ENCODE results near the gene FRMD5. TPM values are rescaled to one million over a fixed set of nuclear protein-coding genes. Genes with fewer than 3 reads are reported as not detected.

Gene FRMD5
- polyA plus RNA-seq, 1 donor (not counting 4 experiments of a cell fraction or from before 2014, with no cell fraction given), result 7.3 TPM

DNA sequence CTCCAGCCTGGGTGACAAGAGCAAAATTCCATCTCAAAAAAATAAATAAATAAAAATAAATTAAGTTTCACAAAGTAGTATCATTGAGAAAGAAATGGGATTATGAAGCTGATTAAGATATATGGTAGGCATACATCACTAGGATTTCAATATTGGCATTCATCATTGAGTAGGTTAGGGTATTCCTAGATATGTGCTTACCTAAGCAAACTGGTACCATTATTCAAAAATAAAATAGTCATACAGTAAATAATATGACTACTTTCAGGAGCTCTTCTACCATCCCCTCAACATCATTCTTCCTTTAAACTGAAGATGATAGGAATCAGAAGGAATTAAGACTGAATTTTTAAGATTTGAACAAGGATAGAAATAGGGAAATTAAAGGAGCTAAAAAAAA, 66.6 kb downstream of the FRMD5 start:
- no peaks in the 10 kb centered on the region for H3K9me1 ChIP-seq (ENCODE audit: control insufficient read depth, extremely low read depth, insufficient read depth, low read length)
- no peak overlapping the region for H3K27ac ChIP-seq (ENCODE audit: control insufficient read depth, insufficient read depth, low read length)
- H3K79me2 ChIP-seq (ENCODE audit: control insufficient read depth, insufficient read depth, low read length), result peaks cover 11% of the 10 kb centered on the region
- H3K36me3 ChIP-seq (ENCODE audit: control insufficient read depth in 2 of 2, extremely low read depth in 1 of 2, insufficient read depth in 2 of 2, low read length in 2 of 2), result no peaks in the 10 kb centered on the region
- no peaks in the 10 kb centered on the region for H3K4me1 ChIP-seq (ENCODE audit: control insufficient read depth, extremely low read depth, insufficient read depth, low read length)
- dilution Hi-C loops (cut with MboI; ENCODE audit: extremely low pct_ligation_motif_present, low sequenced_read_pairs), result no loop called here
- no peak overlapping the region for H3K4me3 ChIP-seq (ENCODE audit: control insufficient read depth in 2 of 3, extremely low read depth in 1 of 3, insufficient read depth in 2 of 3, low read depth in 1 of 3, low read length in 3 of 3)
- no peak overlapping the region for H2AFZ ChIP-seq (ENCODE audit: control insufficient read depth, low read length)
- no peaks in the 10 kb centered on the region for H3K9me3 ChIP-seq (ENCODE audit: control insufficient read depth, low read depth, low read length)
- H3K27me3 ChIP-seq (ENCODE audit: control insufficient read depth, extremely low read depth, insufficient read depth, low read length), result no peaks in the 10 kb centered on the region
- no peak for FAIRE-seq
- no peak overlapping the region for H3K9ac ChIP-seq (ENCODE audit: control insufficient read depth, extremely low read depth, insufficient read depth, low read length)
- H3K4me2 ChIP-seq (ENCODE audit: control insufficient read depth, extremely low read depth, insufficient read depth, low read depth, low read length), result no peak overlapping the region
- no peaks in the 10 kb centered on the region for H4K20me1 ChIP-seq (ENCODE audit: control insufficient read depth, extremely low read depth, insufficient read depth, low read length)
- TF ChIP-seq, protein P1, sequence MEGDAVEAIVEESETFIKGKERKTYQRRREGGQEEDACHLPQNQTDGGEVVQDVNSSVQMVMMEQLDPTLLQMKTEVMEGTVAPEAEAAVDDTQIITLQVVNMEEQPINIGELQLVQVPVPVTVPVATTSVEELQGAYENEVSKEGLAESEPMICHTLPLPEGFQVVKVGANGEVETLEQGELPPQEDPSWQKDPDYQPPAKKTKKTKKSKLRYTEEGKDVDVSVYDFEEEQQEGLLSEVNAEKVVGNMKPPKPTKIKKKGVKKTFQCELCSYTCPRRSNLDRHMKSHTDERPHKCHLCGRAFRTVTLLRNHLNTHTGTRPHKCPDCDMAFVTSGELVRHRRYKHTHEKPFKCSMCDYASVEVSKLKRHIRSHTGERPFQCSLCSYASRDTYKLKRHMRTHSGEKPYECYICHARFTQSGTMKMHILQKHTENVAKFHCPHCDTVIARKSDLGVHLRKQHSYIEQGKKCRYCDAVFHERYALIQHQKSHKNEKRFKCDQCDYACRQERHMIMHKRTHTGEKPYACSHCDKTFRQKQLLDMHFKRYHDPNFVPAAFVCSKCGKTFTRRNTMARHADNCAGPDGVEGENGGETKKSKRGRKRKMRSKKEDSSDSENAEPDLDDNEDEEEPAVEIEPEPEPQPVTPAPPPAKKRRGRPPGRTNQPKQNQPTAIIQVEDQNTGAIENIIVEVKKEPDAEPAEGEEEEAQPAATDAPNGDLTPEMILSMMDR (optimal IDR thresholded peaks at IDR 0.05 in 1 of 3, IDR thresholded peaks at IDR 0.05 in 1 of 3, conservative IDR thresholded peaks at IDR 0.05 in 1 of 3; ENCODE audit: extremely low read depth in 1 of 3, insufficient read depth in 2 of 3, low read length in 3 of 3), result no peak
- no peak for TF ChIP-seq EZH2 (IDR thresholded peaks at IDR 0.05; ENCODE audit: low read length)
- DNase-seq (ENCODE audit: low read depth, low spot score), result no peak

DNA sequence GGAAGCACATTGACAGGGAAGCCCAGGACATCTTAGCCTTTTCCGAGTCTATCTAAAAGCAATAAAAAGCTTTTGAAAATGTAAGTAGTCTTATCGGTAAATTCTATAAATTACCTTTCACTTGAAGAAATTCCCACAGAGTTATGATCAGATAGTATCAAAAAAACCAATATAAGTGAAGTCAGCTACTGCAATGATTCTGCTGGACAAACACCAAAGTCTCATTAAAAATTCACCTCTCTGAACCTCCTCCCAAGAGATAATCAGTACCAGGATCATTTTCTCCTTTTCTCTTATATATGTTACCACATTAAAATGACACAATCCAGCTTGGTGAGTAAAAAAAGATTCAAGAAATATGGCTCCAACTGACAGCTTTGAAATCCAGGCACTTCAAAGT, 69.2 kb downstream of the FRMD5 start:
- H3K27me3 ChIP-seq (ENCODE audit: control insufficient read depth, extremely low read depth, insufficient read depth, low read length), result no peaks in the 10 kb centered on the region
- dilution Hi-C loops (cut with MboI; ENCODE audit: extremely low pct_ligation_motif_present, low sequenced_read_pairs), result no loop called here
- no peaks in the 10 kb centered on the region for H3K9me3 ChIP-seq (ENCODE audit: control insufficient read depth, low read depth, low read length)
- H3K36me3 ChIP-seq (ENCODE audit: control insufficient read depth in 2 of 2, extremely low read depth in 1 of 2, insufficient read depth in 2 of 2, low read length in 2 of 2), result no peaks in the 10 kb centered on the region
- no peak overlapping the region for H3K9ac ChIP-seq (ENCODE audit: control insufficient read depth, extremely low read depth, insufficient read depth, low read length)
- H3K9me1 ChIP-seq (ENCODE audit: control insufficient read depth, extremely low read depth, insufficient read depth, low read length), result no peaks in the 10 kb centered on the region
- DNase-seq (ENCODE audit: low read depth, low spot score), result no peak
- no peak for FAIRE-seq
- H3K79me2 ChIP-seq (ENCODE audit: control insufficient read depth, insufficient read depth, low read length), result peaks cover 7% of the 10 kb centered on the region
- no peak overlapping the region for H3K4me3 ChIP-seq (ENCODE audit: control insufficient read depth in 2 of 3, extremely low read depth in 1 of 3, insufficient read depth in 2 of 3, low read depth in 1 of 3, low read length in 3 of 3)
- no peak overlapping the region for H3K27ac ChIP-seq (ENCODE audit: control insufficient read depth, insufficient read depth, low read length)
- TF ChIP-seq, protein P1 (optimal IDR thresholded peaks at IDR 0.05 in 1 of 3, IDR thresholded peaks at IDR 0.05 in 1 of 3, conservative IDR thresholded peaks at IDR 0.05 in 1 of 3; ENCODE audit: extremely low read depth in 1 of 3, insufficient read depth in 2 of 3, low read length in 3 of 3), result no peak
- no peak for TF ChIP-seq EZH2 (IDR thresholded peaks at IDR 0.05; ENCODE audit: low read length)
- H3K4me2 ChIP-seq (ENCODE audit: control insufficient read depth, extremely low read depth, insufficient read depth, low read depth, low read length), result no peak overlapping the region
- H4K20me1 ChIP-seq (ENCODE audit: control insufficient read depth, extremely low read depth, insufficient read depth, low read length), result no peaks in the 10 kb centered on the region
- peaks cover 2% of the 10 kb centered on the region for H3K4me1 ChIP-seq (ENCODE audit: control insufficient read depth, extremely low read depth, insufficient read depth, low read length)
- no peak overlapping the region for H2AFZ ChIP-seq (ENCODE audit: control insufficient read depth, low read length)

All from keratinocyte (primary cell).